ENCODE results near the gene BAHCC1.

DNA sequence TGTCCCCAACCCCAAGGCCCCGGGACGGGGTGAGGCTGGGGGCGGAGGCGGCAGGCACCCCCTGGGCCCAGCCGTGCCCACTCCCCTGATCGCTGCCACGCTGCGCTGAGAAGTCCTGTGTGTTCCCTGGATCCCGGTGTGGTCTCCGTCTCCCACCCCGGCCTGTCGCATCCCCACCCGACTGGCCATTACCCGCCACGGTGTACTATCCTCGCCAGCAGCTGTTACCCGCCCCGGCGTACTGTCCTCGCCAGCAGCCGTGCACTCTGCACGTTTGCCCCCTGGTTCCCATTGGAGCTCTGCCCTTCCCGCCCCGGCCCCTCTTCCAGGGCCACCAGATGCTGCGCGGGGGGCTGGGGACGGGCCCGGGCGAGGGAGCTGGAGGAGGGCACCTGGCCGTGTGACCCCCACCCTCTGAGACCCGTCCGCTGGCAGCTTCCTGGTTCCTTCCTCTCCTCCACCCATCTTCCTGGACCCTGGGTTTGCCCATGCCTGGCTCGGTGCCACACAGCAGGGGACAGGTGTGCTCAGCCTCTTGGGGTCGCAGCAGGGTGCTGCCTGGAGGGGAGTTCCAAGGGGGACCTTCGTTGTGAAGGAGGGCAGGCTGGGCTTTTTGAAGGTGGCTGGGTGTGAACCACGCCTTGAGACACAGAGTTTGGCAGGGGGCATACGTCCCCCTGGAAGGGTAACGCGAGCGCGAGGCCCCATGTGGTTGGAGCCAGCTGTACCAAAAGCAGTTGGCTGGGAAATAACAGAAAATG is 19.7 kb downstream of the BAHCC1 start:
- TF ChIP-seq, protein P1, sequence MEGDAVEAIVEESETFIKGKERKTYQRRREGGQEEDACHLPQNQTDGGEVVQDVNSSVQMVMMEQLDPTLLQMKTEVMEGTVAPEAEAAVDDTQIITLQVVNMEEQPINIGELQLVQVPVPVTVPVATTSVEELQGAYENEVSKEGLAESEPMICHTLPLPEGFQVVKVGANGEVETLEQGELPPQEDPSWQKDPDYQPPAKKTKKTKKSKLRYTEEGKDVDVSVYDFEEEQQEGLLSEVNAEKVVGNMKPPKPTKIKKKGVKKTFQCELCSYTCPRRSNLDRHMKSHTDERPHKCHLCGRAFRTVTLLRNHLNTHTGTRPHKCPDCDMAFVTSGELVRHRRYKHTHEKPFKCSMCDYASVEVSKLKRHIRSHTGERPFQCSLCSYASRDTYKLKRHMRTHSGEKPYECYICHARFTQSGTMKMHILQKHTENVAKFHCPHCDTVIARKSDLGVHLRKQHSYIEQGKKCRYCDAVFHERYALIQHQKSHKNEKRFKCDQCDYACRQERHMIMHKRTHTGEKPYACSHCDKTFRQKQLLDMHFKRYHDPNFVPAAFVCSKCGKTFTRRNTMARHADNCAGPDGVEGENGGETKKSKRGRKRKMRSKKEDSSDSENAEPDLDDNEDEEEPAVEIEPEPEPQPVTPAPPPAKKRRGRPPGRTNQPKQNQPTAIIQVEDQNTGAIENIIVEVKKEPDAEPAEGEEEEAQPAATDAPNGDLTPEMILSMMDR (IDR thresholded peaks at IDR 0.05; ENCODE audit: low read depth, low read length, poor library complexity, severe bottlenecking), result no peak
- no peak for TF ChIP-seq EZH2phosphoT487 (IDR thresholded peaks at IDR 0.05; ENCODE audit: borderline replicate concordance, low read length)
